A549 (cell line): ENCODE data around the gene DYSF.

Experiments
- CEBPB ChIP-seq, 2 experiments: fragments of >200 bp in 1 of 2; sonication (Bioruptor Twin) in 1 of 2; formaldehyde crosslinking in 1 of 2; IDR thresholded peaks; 2 replicates each; pipeline ENCODE4 v1.6.1; 2012 to 2016
- CTCF ChIP-seq: fragments of >200 bp; sonication (Bioruptor Twin); formaldehyde crosslinking; IDR thresholded peaks from 3 replicates; pipeline ENCODE4 v1.5.1; 2016
- EP300 ChIP-seq, 2 experiments: fragments of >200 bp; sonication (Bioruptor Twin); formaldehyde crosslinking; IDR thresholded peaks; 2 replicates in 1 of 2; 3 replicates in 1 of 2; pipeline ENCODE4 v1.6.1; 2016 to 2017
- ESRRA ChIP-seq: fragments of 150-350 bp; IDR thresholded peaks from 2 replicates; pipeline ENCODE4 v1.6.1; 2014; ENCODE audit warnings: mild to moderate bottlenecking, low read length, borderline replicate concordance
- HES2 ChIP-seq: fragments of >200 bp; sonication (Bioruptor Twin); formaldehyde crosslinking; IDR thresholded peaks from 2 replicates; pipeline ENCODE4 v1.6.1; 2016
- HMGXB4 ChIP-seq: fragments of 250-450 bp; sonication (Bioruptor Pico); IDR thresholded peaks from 2 replicates; pipeline ENCODE4 v1.5.0; 2021; ENCODE audit warnings: mild to moderate bottlenecking, moderate library complexity, borderline replicate concordance
- NR3C1 ChIP-seq: fragments of >200 bp; sonication (Bioruptor Twin); formaldehyde crosslinking; IDR thresholded peaks from 3 replicates; pipeline ENCODE4 v1.6.1; 2017
- PBX3 ChIP-seq: IDR thresholded peaks from 2 replicates; pipeline ENCODE4 v1.6.1; 2012
- PHF8 ChIP-seq: fragments of 200-600 bp; sonication (generic); IDR thresholded peaks from 2 replicates; pipeline ENCODE4 v1.6.1; 2016; ENCODE audit warnings: low read depth, mild to moderate bottlenecking, antibody characterized with exemption, moderate library complexity, borderline replicate concordance
- POLR2A ChIP-seq: IDR thresholded peaks from 2 replicates; pipeline ENCODE4 v1.6.1; 2012; ENCODE audit warnings: mild to moderate bottlenecking, low read length
- REST ChIP-seq: fragments of 200-600 bp; sonication (generic); IDR thresholded peaks from 2 replicates; pipeline ENCODE4 v1.6.1; 2016; ENCODE audit warnings: antibody characterized with exemption, mild to moderate bottlenecking, moderate library complexity
- SREBF2 ChIP-seq: fragments of 450-650 bp; IDR thresholded peaks from 2 replicates; pipeline ENCODE4 v1.6.1; 2014; ENCODE audit warnings: mild to moderate bottlenecking, moderate library complexity
- USF2 ChIP-seq: fragments of 450-650 bp; IDR thresholded peaks from 2 replicates; pipeline ENCODE4 v1.6.1; 2014; ENCODE audit warnings: antibody characterized with exemption

GRCh38 chr2:71534201-71534600, 80.8 kb downstream of the DYSF start:
- TF ChIP-seq CTCF (no peak), HMGXB4 (CRISPR knock-in tag) (no peak), SREBF2 (no peak), PHF8 (no peak), ESRRA (no peak), POLR2A (no peak), HES2 (no peak), EP300 (IDR thresholded peaks at IDR 0.05) (no peak), REST (no peak), USF2 (no peak), PBX3 (no peak), NR3C1 (no peak), CEBPB (IDR thresholded peaks at IDR 0.05) (no peak)
